Neural progenitor cell (in vitro differentiated cells): Measurements from ENCODE around the gene ZNF133. TPM values are rescaled to one million over a fixed set of nuclear protein-coding genes. Genes with fewer than 3 reads are reported as not detected.

Experiments
- DNase-seq: peaks from one replicate; pipeline ENCODE4 v3.0.0-alpha.2; 2016; ENCODE audit warnings: low spot score
- H2AFZ ChIP-seq: fragments of 200-600 bp; sonication (generic); replicated peaks from 2 replicates; pipeline ENCODE4 v1.6.1; 2016; ENCODE audit warnings: antibody characterized with exemption
- H3F3A ChIP-seq: fragments of 200-600 bp; sonication (generic); 2 replicates; pipeline ENCODE4 v1.6.1; 2016; ENCODE audit warnings: antibody characterized with exemption, low read depth
- H3K27ac ChIP-seq: fragments of 200-600 bp; sonication (generic); 2 replicates; pipeline ENCODE4 v1.5.1; 2016; ENCODE audit warnings: mild to moderate bottlenecking
- H3K27me3 ChIP-seq: fragments of 200-600 bp; sonication (generic); 2 replicates; pipeline ENCODE4 v1.6.1; 2016; ENCODE audit warnings: mild to moderate bottlenecking, moderate library complexity
- H3K36me3 ChIP-seq: fragments of 200-600 bp; sonication (generic); 2 replicates; pipeline ENCODE4 v1.5.1; 2016
- H3K4me1 ChIP-seq: fragments of 200-600 bp; sonication (generic); 2 replicates; pipeline ENCODE4 v1.6.1; 2016; ENCODE audit warnings: mixed run types
- H3K4me2 ChIP-seq: fragments of 200-600 bp; sonication (generic); 2 replicates; pipeline ENCODE4 v1.6.1; 2016
- H3K4me3 ChIP-seq: fragments of 200-600 bp; sonication (generic); 2 replicates; pipeline ENCODE4 v1.5.1; 2016
- H3K79me2 ChIP-seq: fragments of 200-600 bp; sonication (generic); 2 replicates; pipeline ENCODE4 v1.6.1; 2016; ENCODE audit warnings: low read depth
- H3K9ac ChIP-seq: fragments of 200-600 bp; sonication (generic); 2 replicates; pipeline ENCODE4 v1.6.1; 2016
- H3K9me3 ChIP-seq: fragments of 200-600 bp; sonication (generic); 2 replicates; pipeline ENCODE4 v1.5.1; 2016; ENCODE audit warnings: low read depth
- H4K20me1 ChIP-seq: fragments of 200-600 bp; sonication (generic); 2 replicates; pipeline ENCODE4 v1.6.1; 2016; ENCODE audit warnings: low read depth
- H3K27ac Mint-ChIP-seq: 3 replicates; pipeline ENCODE4 v1.8.0; 2021; ENCODE audit warnings: mixed read lengths
- H3K27me3 Mint-ChIP-seq: 2 replicates; pipeline ENCODE4 v1.8.0; 2022; ENCODE audit warnings: low read depth, mild to moderate bottlenecking, inconsistent platforms, moderate library complexity, mixed read lengths; ENCODE audit not compliant: insufficient read depth
- H3K36me3 Mint-ChIP-seq: 3 replicates; pipeline ENCODE4 v1.8.0; 2021; ENCODE audit warnings: mixed read lengths
- H3K4me1 Mint-ChIP-seq: 3 replicates; pipeline ENCODE4 v1.8.0; 2021; ENCODE audit warnings: mixed read lengths
- H3K4me3 Mint-ChIP-seq: 3 replicates; pipeline ENCODE4 v1.8.0; 2021; ENCODE audit warnings: mild to moderate bottlenecking, moderate library complexity, mixed read lengths
- H3K9me3 Mint-ChIP-seq: 3 replicates; pipeline ENCODE4 v1.8.0; 2020; ENCODE audit warnings: mixed read lengths
- EZH2 ChIP-seq: fragments of 200-600 bp; sonication (generic); IDR thresholded peaks from 2 replicates; pipeline ENCODE4 v1.6.1; 2017; ENCODE audit warnings: antibody characterized with exemption, mild to moderate bottlenecking, moderate library complexity
- EZH2phosphoT487 ChIP-seq: fragments of 200-600 bp; sonication (generic); IDR thresholded peaks from 2 replicates; pipeline ENCODE4 v1.6.1; 2017; ENCODE audit warnings: antibody characterized with exemption
- total RNA-seq: library from RNA; depleted of rRNA; stranded (reverse); fragments of >200 nt; gene quantifications from 2 replicates; pipeline ENCODE4 v1.2.3, GENCODE V29; 2015; ENCODE audit warnings: low replicate concordance
- TF ChIP-seq, protein P1 (sequence below): fragments of 200-600 bp; sonication (generic); IDR thresholded peaks from 2 replicates; pipeline ENCODE4 v1.5.1; 2017; ENCODE audit warnings: antibody characterized with exemption, mild to moderate bottlenecking

The ZNF133 gene
- total RNA-seq, 1 donor from 2014 or later = 24.8 TPM

DNA sequence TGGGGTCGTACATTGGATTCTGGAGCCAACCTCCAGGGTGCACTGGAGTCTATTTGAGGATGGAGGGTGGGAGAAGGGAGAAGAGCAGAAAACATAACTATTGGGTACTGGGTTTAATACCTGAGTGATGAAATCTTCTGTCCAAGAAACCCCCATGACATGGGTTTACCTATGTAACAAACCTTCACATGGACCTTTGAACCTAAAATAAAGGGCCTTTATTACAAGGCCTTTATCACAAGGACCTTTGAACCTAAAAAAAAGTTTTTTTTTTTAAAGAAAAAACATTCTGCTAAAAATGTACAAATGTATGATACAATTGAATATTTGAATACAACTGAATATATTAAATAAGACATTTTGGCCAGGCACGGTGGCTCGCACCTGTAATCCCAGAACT, 38.1 kb upstream of the ZNF133 start:
- H3F3A ChIP-seq = no peaks in the 10 kb centered on the region
- no peak overlapping the region for H2AFZ ChIP-seq
- no peaks in the 10 kb centered on the region for H3K4me1 ChIP-seq
- no peaks in the 10 kb centered on the region for H3K27me3 ChIP-seq
- no peaks in the 10 kb centered on the region for H4K20me1 ChIP-seq
- H3K27ac ChIP-seq = no peak overlapping the region
- Mint-ChIP-seq H3K4me3 (no peak overlapping the region), H3K36me3 (no peaks in the 10 kb centered on the region), H3K9me3 (peaks cover 2% of the 10 kb centered on the region), H3K27ac (no peak overlapping the region), H3K27me3 (peaks cover 6% of the 10 kb centered on the region), H3K4me1 (peaks cover 3% of the 10 kb centered on the region)
- H3K9me3 ChIP-seq = no peaks in the 10 kb centered on the region
- no peaks in the 10 kb centered on the region for H3K36me3 ChIP-seq
- TF ChIP-seq, protein P1, sequence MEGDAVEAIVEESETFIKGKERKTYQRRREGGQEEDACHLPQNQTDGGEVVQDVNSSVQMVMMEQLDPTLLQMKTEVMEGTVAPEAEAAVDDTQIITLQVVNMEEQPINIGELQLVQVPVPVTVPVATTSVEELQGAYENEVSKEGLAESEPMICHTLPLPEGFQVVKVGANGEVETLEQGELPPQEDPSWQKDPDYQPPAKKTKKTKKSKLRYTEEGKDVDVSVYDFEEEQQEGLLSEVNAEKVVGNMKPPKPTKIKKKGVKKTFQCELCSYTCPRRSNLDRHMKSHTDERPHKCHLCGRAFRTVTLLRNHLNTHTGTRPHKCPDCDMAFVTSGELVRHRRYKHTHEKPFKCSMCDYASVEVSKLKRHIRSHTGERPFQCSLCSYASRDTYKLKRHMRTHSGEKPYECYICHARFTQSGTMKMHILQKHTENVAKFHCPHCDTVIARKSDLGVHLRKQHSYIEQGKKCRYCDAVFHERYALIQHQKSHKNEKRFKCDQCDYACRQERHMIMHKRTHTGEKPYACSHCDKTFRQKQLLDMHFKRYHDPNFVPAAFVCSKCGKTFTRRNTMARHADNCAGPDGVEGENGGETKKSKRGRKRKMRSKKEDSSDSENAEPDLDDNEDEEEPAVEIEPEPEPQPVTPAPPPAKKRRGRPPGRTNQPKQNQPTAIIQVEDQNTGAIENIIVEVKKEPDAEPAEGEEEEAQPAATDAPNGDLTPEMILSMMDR = no peak
- TF ChIP-seq EZH2 = no peak
- TF ChIP-seq EZH2phosphoT487 = no peak
- no peaks in the 10 kb centered on the region for H3K79me2 ChIP-seq
- no peak for DNase-seq
- H3K4me2 ChIP-seq = no peak overlapping the region
- H3K9ac ChIP-seq = no peak overlapping the region
- no peak overlapping the region for H3K4me3 ChIP-seq

DNA sequence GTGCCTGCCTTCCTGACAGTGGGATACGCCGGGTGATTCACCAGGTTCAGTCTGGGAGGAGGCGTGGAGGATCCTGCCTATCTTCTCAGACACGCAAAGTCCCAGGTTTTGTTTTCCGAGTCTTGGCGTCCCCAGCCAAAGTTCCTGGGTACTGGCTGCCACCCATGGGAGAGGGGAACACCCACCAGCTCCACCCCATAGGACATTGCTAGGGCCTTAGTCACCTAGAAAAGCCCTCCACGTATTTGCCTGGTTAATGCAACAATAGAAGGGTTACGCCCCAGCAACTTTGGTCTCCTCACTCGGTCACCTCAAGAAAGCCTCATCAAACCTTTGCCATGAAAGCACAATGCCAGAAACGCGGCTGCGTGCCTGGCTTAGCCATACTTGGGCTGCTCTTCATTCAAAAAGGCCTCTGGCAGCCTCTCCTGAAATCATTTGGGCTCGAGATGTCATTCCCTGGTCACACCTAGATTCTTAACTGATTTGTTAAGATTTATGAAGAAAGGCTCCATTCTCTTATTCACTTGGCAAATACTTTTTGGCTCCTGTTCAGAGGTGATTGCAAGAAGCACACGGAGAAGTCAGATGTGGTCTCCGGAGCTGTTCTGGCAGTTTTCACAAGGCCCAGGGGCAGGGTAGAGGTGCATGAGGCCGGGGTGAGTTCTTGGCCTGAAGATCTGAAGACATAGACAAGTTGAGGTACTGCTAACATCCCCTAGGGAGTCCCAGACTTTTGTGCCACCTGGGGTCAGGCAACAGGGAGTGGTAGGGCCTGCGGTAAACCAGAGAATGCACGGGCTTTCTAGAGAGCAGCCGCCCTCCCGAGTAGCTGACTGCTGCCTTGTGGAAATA, 35.5 kb upstream of the ZNF133 start:
- no peaks in the 10 kb centered on the region for H3K4me1 ChIP-seq
- H3K9me3 ChIP-seq = no peaks in the 10 kb centered on the region
- H3K4me3 ChIP-seq = no peak overlapping the region
- Mint-ChIP-seq H3K9me3 (no peaks in the 10 kb centered on the region), H3K36me3 (no peaks in the 10 kb centered on the region), H3K27ac (no peak overlapping the region), H3K4me3 (no peak overlapping the region), H3K27me3 (peaks cover 19% of the 10 kb centered on the region), H3K4me1 (peaks cover 12% of the 10 kb centered on the region)
- no peak for TF ChIP-seq EZH2phosphoT487
- TF ChIP-seq EZH2 = no peak
- TF ChIP-seq, protein P1 = no peak
- H3K79me2 ChIP-seq = no peaks in the 10 kb centered on the region
- no peaks in the 10 kb centered on the region for H4K20me1 ChIP-seq
- H3K4me2 ChIP-seq = no peak overlapping the region
- no peak overlapping the region for H3K27ac ChIP-seq
- no peak for DNase-seq
- no peaks in the 10 kb centered on the region for H3F3A ChIP-seq
- H2AFZ ChIP-seq = no peak overlapping the region
- H3K9ac ChIP-seq = no peak overlapping the region
- H3K27me3 ChIP-seq = no peaks in the 10 kb centered on the region
- H3K36me3 ChIP-seq = no peaks in the 10 kb centered on the region

DNA sequence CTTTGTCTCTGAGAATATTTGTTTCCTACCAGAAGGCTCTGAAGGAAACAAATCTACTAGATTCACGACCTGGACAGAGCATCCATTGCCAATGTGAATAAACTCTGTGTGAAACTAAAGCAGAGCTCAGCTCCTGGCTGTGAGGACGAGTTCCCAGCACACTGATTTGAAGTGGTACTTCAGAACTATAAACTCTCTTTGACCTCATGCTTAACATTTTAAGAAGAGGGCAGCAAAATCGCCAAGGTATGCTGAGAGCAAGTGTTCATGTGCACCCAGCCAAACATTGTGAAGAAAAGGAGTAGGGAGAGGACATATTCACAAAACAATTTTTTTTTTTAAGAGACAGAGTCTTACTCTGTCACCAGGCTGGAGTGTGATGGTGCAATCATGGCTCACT, 33.7 kb upstream of the ZNF133 start:
- no peaks in the 10 kb centered on the region for H3K36me3 ChIP-seq
- H3K27me3 Mint-ChIP-seq = peaks cover 20% of the 10 kb centered on the region
- TF ChIP-seq, protein P1 = no peak
- TF ChIP-seq EZH2 (no peak), EZH2phosphoT487 (no peak)
- H3F3A ChIP-seq = no peaks in the 10 kb centered on the region
- H3K9me3 ChIP-seq = no peaks in the 10 kb centered on the region
- H3K4me3 Mint-ChIP-seq = no peak overlapping the region
- H3K4me1 ChIP-seq = no peaks in the 10 kb centered on the region
- no peaks in the 10 kb centered on the region for H3K36me3 Mint-ChIP-seq
- no peak overlapping the region for H3K9ac ChIP-seq
- no peaks in the 10 kb centered on the region for H3K27me3 ChIP-seq
- no peak overlapping the region for H3K4me2 ChIP-seq
- H3K4me1 Mint-ChIP-seq = peaks cover 12% of the 10 kb centered on the region
- no peaks in the 10 kb centered on the region for H3K9me3 Mint-ChIP-seq
- H3K4me3 ChIP-seq = no peak overlapping the region
- no peaks in the 10 kb centered on the region for H4K20me1 ChIP-seq
- H3K79me2 ChIP-seq = no peaks in the 10 kb centered on the region
- no peak for DNase-seq
- H3K27ac ChIP-seq = no peak overlapping the region
- H3K27ac Mint-ChIP-seq = no peak overlapping the region
- no peak overlapping the region for H2AFZ ChIP-seq
